Astrocyte (in vitro differentiated cells and primary cell): ENCODE measurements around the gene BCL2L1. TPM values are rescaled to one million over a fixed set of nuclear protein-coding genes. Genes with fewer than 3 reads are reported as not detected.

Source experiments
- DNase-seq: peaks from one replicate; pipeline ENCODE4 v3.0.0-alpha.2; 2010; ENCODE audit warnings: low read depth
- FAIRE-seq: peaks from 2 replicates; lab custom pipeline; 2011; peaks lifted over from hg19 to GRCh38; lab: Jason Lieb, UNC
- H2AFZ ChIP-seq: 2 replicates; pipeline ENCODE4 v1.6.0; 2012; ENCODE audit warnings: low read depth, low read length, inconsistent platforms
- H3K27ac ChIP-seq: 2 replicates; pipeline ENCODE4 v1.5.1; 2011; ENCODE audit warnings: low read depth, low read length, inconsistent platforms
- H3K27me3 ChIP-seq: 2 replicates; pipeline ENCODE4 v1.6.0; 2011; ENCODE audit warnings: low read length, inconsistent platforms; ENCODE audit not compliant: insufficient read depth
- H3K36me3 ChIP-seq: 2 replicates; pipeline ENCODE4 v1.5.1; 2011; ENCODE audit warnings: low read length, inconsistent platforms; ENCODE audit not compliant: insufficient read depth
- H3K4me1 ChIP-seq: 2 replicates; pipeline ENCODE4 v1.5.1; 2011; ENCODE audit warnings: low read length, inconsistent platforms; ENCODE audit not compliant: insufficient read depth
- H3K4me2 ChIP-seq: 2 replicates; pipeline ENCODE4 v1.6.0; 2012; ENCODE audit warnings: low read length, inconsistent platforms
- H3K4me3 ChIP-seq: 2 replicates; pipeline ENCODE4 v1.5.1; 2011; ENCODE audit warnings: low read depth, mild to moderate bottlenecking, low read length, inconsistent platforms; ENCODE audit not compliant: insufficient read depth
- H3K79me2 ChIP-seq: 2 replicates; pipeline ENCODE4 v1.6.0; 2012; ENCODE audit warnings: mild to moderate bottlenecking, low read length, inconsistent platforms; ENCODE audit not compliant: insufficient read depth
- H3K9ac ChIP-seq: 2 replicates; pipeline ENCODE4 v1.6.0; 2012; ENCODE audit warnings: mild to moderate bottlenecking, low read length, inconsistent platforms
- H3K9me3 ChIP-seq: 2 replicates; pipeline ENCODE4 v1.5.1; 2012; ENCODE audit warnings: low read depth, mild to moderate bottlenecking, low read length, inconsistent platforms; ENCODE audit not compliant: insufficient read depth
- H4K20me1 ChIP-seq: 2 replicates; pipeline ENCODE4 v1.6.0; 2012; ENCODE audit warnings: low read length, inconsistent platforms; ENCODE audit not compliant: insufficient read depth
- H3K27ac Mint-ChIP-seq: one replicate; pipeline ENCODE4 v1.8.0; 2021; ENCODE audit warnings: mild to moderate bottlenecking, mixed read lengths; ENCODE audit not compliant: unreplicated experiment
- H3K27me3 Mint-ChIP-seq: one replicate; pipeline ENCODE4 v1.8.0; 2021; ENCODE audit warnings: low read depth, mixed read lengths; ENCODE audit not compliant: unreplicated experiment
- H3K36me3 Mint-ChIP-seq: one replicate; pipeline ENCODE4 v1.8.0; 2021; ENCODE audit warnings: low read depth, mixed read lengths; ENCODE audit not compliant: unreplicated experiment
- H3K4me1 Mint-ChIP-seq: one replicate; pipeline ENCODE4 v1.8.0; 2021; ENCODE audit warnings: low read depth, mixed read lengths; ENCODE audit not compliant: unreplicated experiment
- H3K4me3 Mint-ChIP-seq: one replicate; pipeline ENCODE4 v1.8.0; 2021; ENCODE audit warnings: mild to moderate bottlenecking, moderate library complexity, mixed read lengths; ENCODE audit not compliant: unreplicated experiment
- H3K9me3 Mint-ChIP-seq: one replicate; pipeline ENCODE4 v1.8.0; 2021; ENCODE audit warnings: mild to moderate bottlenecking, mixed read lengths; ENCODE audit not compliant: unreplicated experiment
- CTCF ChIP-seq: IDR thresholded peaks from 2 replicates; pipeline ENCODE4 v1.5.1; 2011; ENCODE audit warnings: low read depth, mild to moderate bottlenecking, inconsistent platforms, low read length, moderate library complexity; ENCODE audit not compliant: insufficient read depth
- EZH2 ChIP-seq: IDR thresholded peaks from 2 replicates; pipeline ENCODE4 v1.6.1; 2012; ENCODE audit warnings: mild to moderate bottlenecking, low read length, inconsistent platforms; ENCODE audit not compliant: insufficient read depth
- total RNA-seq: library from RNA; stranded (reverse); gene quantifications from 2 replicates; pipeline ENCODE4 v1.2.1, GENCODE V29; 2021

The BCL2L1 gene
- total RNA-seq, 1 donor from 2014 or later = 149 TPM

GRCh38 chr20:31684153-31685015 lies 38.3 kb downstream of the BCL2L1 start:
- no peak overlapping the region for H3K27ac ChIP-seq
- Mint-ChIP-seq H3K36me3 (peaks cover 34% of the 10 kb centered on the region), H3K4me3 (no peak overlapping the region), H3K27me3 (no peaks in the 10 kb centered on the region), H3K27ac (no peak overlapping the region), H3K4me1 (peaks cover 22% of the 10 kb centered on the region), H3K9me3 (no peaks in the 10 kb centered on the region)
- H3K4me3 ChIP-seq = no peak overlapping the region
- TF ChIP-seq EZH2 (no peak), CTCF (no peak)
- DNase-seq (no peak), FAIRE-seq (no peak)
- no peak overlapping the region for H2AFZ ChIP-seq
- H3K9me3 ChIP-seq = no peaks in the 10 kb centered on the region
- H4K20me1 ChIP-seq = peaks cover 49% of the 10 kb centered on the region
- no peaks in the 10 kb centered on the region for H3K27me3 ChIP-seq
- no peak overlapping the region for H3K9ac ChIP-seq
- H3K79me2 ChIP-seq = peaks cover 88% of the 10 kb centered on the region
- H3K4me1 ChIP-seq = peaks cover under 1% of the 10 kb centered on the region
- no peak overlapping the region for H3K4me2 ChIP-seq
- H3K36me3 ChIP-seq = peaks cover 17% of the 10 kb centered on the region

GRCh38 chr20:31682927-31683326 lies 39.7 kb downstream of the BCL2L1 start:
- FAIRE-seq (no peak), DNase-seq (no peak)
- Histone ChIP-seq H3K9me3 (no peaks in the 10 kb centered on the region), H3K27ac (no peak overlapping the region), H3K27me3 (no peaks in the 10 kb centered on the region), H3K36me3 (peaks cover 12% of the 10 kb centered on the region), H2AFZ (no peak overlapping the region), H3K4me1 (peaks cover 15% of the 10 kb centered on the region), H3K79me2 (peaks cover 92% of the 10 kb centered on the region), H3K9ac (no peak overlapping the region), H3K4me2 (no peak overlapping the region), H4K20me1 (peaks cover 59% of the 10 kb centered on the region), H3K4me3 (no peak overlapping the region)
- TF ChIP-seq EZH2 = no peak
- TF ChIP-seq CTCF = no peak
- Mint-ChIP-seq H3K27me3 (no peaks in the 10 kb centered on the region), H3K27ac (no peak overlapping the region), H3K36me3 (peaks cover 41% of the 10 kb centered on the region), H3K4me3 (no peak overlapping the region), H3K9me3 (no peaks in the 10 kb centered on the region), H3K4me1 (peaks cover 37% of the 10 kb centered on the region)

GRCh38 chr20:31682352-31682751 lies 40.3 kb downstream of the BCL2L1 start:
- TF ChIP-seq CTCF (no peak), EZH2 (no peak)
- no peak for FAIRE-seq

More at GRCh38 chr20:31682352-31682751, 40.3 kb downstream of the BCL2L1 start:
- Histone ChIP-seq H4K20me1 (peaks cover 64% of the 10 kb centered on the region), H3K4me1 (peaks cover 17% of the 10 kb centered on the region), H3K79me2 (peaks cover 93% of the 10 kb centered on the region), H3K36me3 (peaks cover 12% of the 10 kb centered on the region), H3K9ac (no peak overlapping the region), H2AFZ (no peak overlapping the region), H3K27ac (no peak overlapping the region), H3K9me3 (no peaks in the 10 kb centered on the region), H3K4me3 (no peak overlapping the region), H3K4me2 (no peak overlapping the region), H3K27me3 (no peaks in the 10 kb centered on the region)
- peaks cover 43% of the 10 kb centered on the region for H3K4me1 Mint-ChIP-seq
- DNase-seq = no peak
- no peak overlapping the region for H3K27ac Mint-ChIP-seq
- H3K27me3 Mint-ChIP-seq = no peaks in the 10 kb centered on the region
- no peaks in the 10 kb centered on the region for H3K9me3 Mint-ChIP-seq
- no peak overlapping the region for H3K4me3 Mint-ChIP-seq
- H3K36me3 Mint-ChIP-seq = peaks cover 44% of the 10 kb centered on the region
